Left ventricle myocardium inferior (tissue), 1 donor: ENCODE results near the gene PTPRG. TPM values are rescaled to one million over a fixed set of nuclear protein-coding genes. Genes with fewer than 3 reads are reported as not detected.
A peak's percentile ranks its signal among the peaks of the same experiment; 100 is the strongest.

ENCODE experiments used
- DNase-seq: peaks from one replicate; pipeline ENCODE4 v3.0.0-alpha.2; 2020
- H3K27ac ChIP-seq: fragments of 200-600 bp; replicated peaks from 2 replicates; pipeline ENCODE4 v1.8.0; 2021
- H3K27me3 ChIP-seq: fragments of 200-600 bp; 2 replicates; pipeline ENCODE4 v1.8.0; 2021; ENCODE audit warnings: low read depth
- H3K36me3 ChIP-seq: fragments of 200-600 bp; 2 replicates; pipeline ENCODE4 v1.8.0; 2021
- H3K4me1 ChIP-seq: fragments of 200-600 bp; 2 replicates; pipeline ENCODE4 v1.8.0; 2021
- H3K4me3 ChIP-seq: fragments of 200-600 bp; 2 replicates; pipeline ENCODE4 v1.8.0; 2021; ENCODE audit warnings: mild to moderate bottlenecking, moderate library complexity
- H3K9me3 ChIP-seq: fragments of 200-600 bp; replicated peaks from 2 replicates; pipeline ENCODE4 v1.8.0; 2021
- intact Hi-C: fragments of 100-400 bp; cut with micrococcal nuclease; formaldehyde crosslinking; loops from one replicate; pipeline ENCODE4 v1.11.0; 2022
- total RNA-seq: library from RNA; stranded (reverse); fragmentation: NEBNext Ultra II Directional; extraction: Animal tissue kit (Norgen Biotek cat#: 25700); gene quantifications from one replicate; pipeline ENCODE4 v1.2.1, GENCODE V29; 2021
- TF ChIP-seq, protein P1 (sequence below): fragments of 200-600 bp; IDR thresholded peaks from 2 replicates; pipeline ENCODE4 v1.8.0; 2021; ENCODE audit warnings: antibody characterized with exemption, mild to moderate bottlenecking, borderline replicate concordance
- donor health status: DM: no; HTN: yes; CAD: no; lungs with severe emphysema.

Gene PTPRG
- total RNA-seq, 1 donor from 2014 or later: 29.6 TPM

GRCh38 chr3:62094461-62094860 lies 533.1 kb downstream of the PTPRG start:
- peaks cover 64% of the 10 kb centered on the region for H3K4me1 ChIP-seq
- TF ChIP-seq, protein P1, sequence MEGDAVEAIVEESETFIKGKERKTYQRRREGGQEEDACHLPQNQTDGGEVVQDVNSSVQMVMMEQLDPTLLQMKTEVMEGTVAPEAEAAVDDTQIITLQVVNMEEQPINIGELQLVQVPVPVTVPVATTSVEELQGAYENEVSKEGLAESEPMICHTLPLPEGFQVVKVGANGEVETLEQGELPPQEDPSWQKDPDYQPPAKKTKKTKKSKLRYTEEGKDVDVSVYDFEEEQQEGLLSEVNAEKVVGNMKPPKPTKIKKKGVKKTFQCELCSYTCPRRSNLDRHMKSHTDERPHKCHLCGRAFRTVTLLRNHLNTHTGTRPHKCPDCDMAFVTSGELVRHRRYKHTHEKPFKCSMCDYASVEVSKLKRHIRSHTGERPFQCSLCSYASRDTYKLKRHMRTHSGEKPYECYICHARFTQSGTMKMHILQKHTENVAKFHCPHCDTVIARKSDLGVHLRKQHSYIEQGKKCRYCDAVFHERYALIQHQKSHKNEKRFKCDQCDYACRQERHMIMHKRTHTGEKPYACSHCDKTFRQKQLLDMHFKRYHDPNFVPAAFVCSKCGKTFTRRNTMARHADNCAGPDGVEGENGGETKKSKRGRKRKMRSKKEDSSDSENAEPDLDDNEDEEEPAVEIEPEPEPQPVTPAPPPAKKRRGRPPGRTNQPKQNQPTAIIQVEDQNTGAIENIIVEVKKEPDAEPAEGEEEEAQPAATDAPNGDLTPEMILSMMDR: no peak
- no peaks in the 10 kb centered on the region for H3K27me3 ChIP-seq
- peak overlapping the region; percentile 89 for H3K27ac ChIP-seq
- no peak overlapping the region for H3K4me3 ChIP-seq
- no peaks in the 10 kb centered on the region for H3K9me3 ChIP-seq
- H3K36me3 ChIP-seq: no peaks in the 10 kb centered on the region
- no peak for DNase-seq
- intact Hi-C loops: no loop called here

DNA sequence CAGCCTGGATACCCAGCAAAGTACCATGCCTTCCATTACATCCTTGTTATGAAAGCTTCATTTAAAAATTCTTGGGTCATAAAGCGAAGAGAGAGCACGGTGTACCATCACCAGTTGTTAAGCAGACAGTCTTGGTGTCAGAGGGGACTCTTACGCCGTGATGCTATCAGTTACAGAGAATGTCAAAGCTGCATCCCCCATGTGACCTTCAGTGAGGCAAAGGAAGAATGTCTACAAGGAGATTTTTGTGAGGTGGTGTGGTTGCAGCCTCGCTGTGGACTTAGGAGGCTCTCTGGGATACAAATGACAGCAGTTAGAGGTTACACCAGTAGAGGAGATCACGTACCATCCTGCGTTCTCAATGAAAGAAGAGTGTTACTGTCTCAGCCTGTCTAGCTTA lies 533.7 kb downstream of the PTPRG start:
- Histone ChIP-seq H3K27me3 (no peaks in the 10 kb centered on the region), H3K36me3 (no peaks in the 10 kb centered on the region), H3K27ac (peak overlapping the region; percentile 89), H3K9me3 (no peaks in the 10 kb centered on the region), H3K4me1 (peaks cover 63% of the 10 kb centered on the region), H3K4me3 (no peak overlapping the region)
- intact Hi-C loops: no loop called here
- TF ChIP-seq, protein P1: no peak
- DNase-seq: no peak

DNA sequence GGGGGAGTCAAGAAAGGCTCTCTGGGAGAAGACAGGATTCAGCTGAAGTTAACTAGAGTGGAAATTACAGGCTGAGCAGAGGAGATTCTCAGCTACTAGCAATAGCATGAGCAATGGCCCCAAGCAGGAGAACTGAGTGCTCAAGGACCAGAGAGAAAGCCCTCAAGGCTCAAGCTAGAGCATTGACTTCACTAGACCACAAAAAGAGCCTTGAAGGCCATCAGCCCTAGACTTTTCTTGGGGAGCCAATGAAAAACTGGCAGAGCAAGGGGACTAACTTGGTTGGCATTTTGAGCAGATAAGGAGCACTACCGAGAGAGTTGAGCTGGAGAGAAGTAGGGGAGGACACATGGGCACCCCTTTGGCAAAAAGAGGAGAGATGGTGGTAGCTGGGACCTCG lies 534.4 kb downstream of the PTPRG start:
- H3K36me3 ChIP-seq: no peaks in the 10 kb centered on the region
- H3K4me1 ChIP-seq: peaks cover 63% of the 10 kb centered on the region
- TF ChIP-seq, protein P1: no peak
- H3K9me3 ChIP-seq: no peaks in the 10 kb centered on the region
- intact Hi-C loops: no loop called here
- no peaks in the 10 kb centered on the region for H3K27me3 ChIP-seq
- DNase-seq: no peak
- H3K27ac ChIP-seq: peak overlapping the region; percentile 89
- H3K4me3 ChIP-seq: no peak overlapping the region

- Histone ChIP-seq H3K4me1 (peaks cover 64% of the 10 kb centered on the region), H3K9me3 (no peaks in the 10 kb centered on the region), H3K27me3 (no peaks in the 10 kb centered on the region), H3K36me3 (no peaks in the 10 kb centered on the region), H3K4me3 (no peak overlapping the region), H3K27ac (peak overlapping the region; percentile 89)
- TF ChIP-seq, protein P1: no peak
- DNase-seq: no peak
- intact Hi-C loops: no loop called here
Measured at GRCh38 chr3:62096521-62096920, 535.1 kb downstream of the PTPRG start.

DNA sequence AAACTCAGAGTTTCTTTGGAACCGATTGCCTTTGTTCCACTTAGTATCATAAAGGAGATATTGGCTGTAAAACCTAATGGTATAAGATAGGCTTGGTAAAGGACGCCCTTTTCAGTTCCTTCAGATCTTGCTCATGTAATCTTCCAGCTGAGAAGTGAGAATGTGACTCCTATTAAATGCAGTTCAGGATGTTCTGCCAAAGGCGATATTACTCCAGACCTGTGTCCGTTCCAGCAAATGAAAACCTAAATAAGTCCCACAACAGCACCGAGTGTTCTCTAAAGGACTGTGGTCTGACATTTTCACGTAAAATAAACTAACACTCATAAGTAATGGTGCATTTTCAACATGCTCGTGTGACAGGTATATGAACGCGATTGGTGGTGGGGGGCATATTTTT lies 535.8 kb downstream of the PTPRG start:
- Histone ChIP-seq H3K9me3 (no peaks in the 10 kb centered on the region), H3K4me3 (peak overlapping the region; percentile 22), H3K27ac (peak overlapping the region; percentile 89), H3K4me1 (peaks cover 70% of the 10 kb centered on the region), H3K27me3 (no peaks in the 10 kb centered on the region), H3K36me3 (no peaks in the 10 kb centered on the region)
- TF ChIP-seq, protein P1: no peak
- DNase-seq: no peak
- intact Hi-C loops: no loop called here
